Karpas-422 (cell line): ENCODE results near the gene LYG1. TPM values are rescaled to one million over a fixed set of nuclear protein-coding genes. Genes with fewer than 3 reads are reported as not detected.
A peak's percentile ranks its signal among the peaks of the same experiment; 100 is the strongest.
"Not testable (repeated sequence)": the region's sequence is repeated elsewhere in the genome, so short reads cannot be mapped to it uniquely, and the experiment has no call there.

Experiments
- DNase-seq: peaks from one replicate; pipeline ENCODE4 v3.0.0-alpha.2; 2015
- H2AFZ ChIP-seq: fragments of 200-600 bp; sonication (generic); 2 replicates; pipeline ENCODE4 v1.6.1; 2014; ENCODE audit warnings: antibody characterized with exemption, low read length, mixed read lengths
- H3K27ac ChIP-seq: fragments of 200-600 bp; sonication (generic); 2 replicates; pipeline ENCODE4 v1.5.1; 2014; ENCODE audit warnings: mild to moderate bottlenecking, low read length, moderate library complexity
- H3K27me3 ChIP-seq: fragments of 200-600 bp; sonication (generic); 2 replicates; pipeline ENCODE4 v1.6.1; 2014; ENCODE audit warnings: low read length, mixed read lengths
- H3K36me3 ChIP-seq: fragments of 200-600 bp; sonication (generic); 2 replicates; pipeline ENCODE4 v1.6.1; 2014; ENCODE audit warnings: low read length, mixed read lengths; ENCODE audit not compliant: insufficient read depth
- H3K4me1 ChIP-seq: fragments of 200-600 bp; sonication (generic); 2 replicates; pipeline ENCODE4 v1.6.1; 2014; ENCODE audit warnings: mild to moderate bottlenecking, low read length, mixed read lengths
- H3K4me2 ChIP-seq: fragments of 200-600 bp; sonication (generic); 2 replicates; pipeline ENCODE4 v1.6.1; 2014; ENCODE audit warnings: low read length, low read depth, mild to moderate bottlenecking; ENCODE audit not compliant: poor library complexity, severe bottlenecking
- H3K4me3 ChIP-seq: fragments of 200-600 bp; sonication (generic); 2 replicates; pipeline ENCODE4 v1.5.1; 2014; ENCODE audit warnings: mild to moderate bottlenecking, antibody characterized with exemption, low read length, mixed read lengths
- H3K79me2 ChIP-seq: fragments of 200-600 bp; sonication (generic); 2 replicates; pipeline ENCODE4 v1.6.1; 2014; ENCODE audit warnings: mild to moderate bottlenecking, low read length, mixed read lengths
- H3K9ac ChIP-seq: fragments of 200-600 bp; sonication (generic); 2 replicates; pipeline ENCODE4 v1.6.0; 2014; ENCODE audit warnings: low read length
- H3K9me2 ChIP-seq: fragments of 200-600 bp; sonication (generic), shearing (Covaris generic); replicated peaks from 2 replicates; pipeline ENCODE4 v1.6.0; 2014; ENCODE audit warnings: mild to moderate bottlenecking, low read length, moderate library complexity; ENCODE audit not compliant: insufficient read depth
- H3K9me3 ChIP-seq: fragments of 300-700, 200-600 bp; sonication (generic); 2 replicates; pipeline ENCODE4 v1.6.1; 2014; ENCODE audit warnings: low read length, mixed read lengths
- H4K20me1 ChIP-seq: fragments of 200-600 bp; sonication (generic); 2 replicates; pipeline ENCODE4 v1.6.1; 2014; ENCODE audit warnings: mild to moderate bottlenecking, antibody characterized with exemption, low read length, low read depth; ENCODE audit not compliant: insufficient read depth
- total RNA-seq: library from RNA; depleted of rRNA; stranded (reverse); fragments of >200 nt; shearing (Covaris generic); gene quantifications from 2 replicates; pipeline ENCODE4 v1.2.3, GENCODE V29; 2014; ENCODE audit warnings: low replicate concordance

LYG1 gene
- total RNA-seq, 1 experiment from 2014 or later, result 2.4 TPM

DNA sequence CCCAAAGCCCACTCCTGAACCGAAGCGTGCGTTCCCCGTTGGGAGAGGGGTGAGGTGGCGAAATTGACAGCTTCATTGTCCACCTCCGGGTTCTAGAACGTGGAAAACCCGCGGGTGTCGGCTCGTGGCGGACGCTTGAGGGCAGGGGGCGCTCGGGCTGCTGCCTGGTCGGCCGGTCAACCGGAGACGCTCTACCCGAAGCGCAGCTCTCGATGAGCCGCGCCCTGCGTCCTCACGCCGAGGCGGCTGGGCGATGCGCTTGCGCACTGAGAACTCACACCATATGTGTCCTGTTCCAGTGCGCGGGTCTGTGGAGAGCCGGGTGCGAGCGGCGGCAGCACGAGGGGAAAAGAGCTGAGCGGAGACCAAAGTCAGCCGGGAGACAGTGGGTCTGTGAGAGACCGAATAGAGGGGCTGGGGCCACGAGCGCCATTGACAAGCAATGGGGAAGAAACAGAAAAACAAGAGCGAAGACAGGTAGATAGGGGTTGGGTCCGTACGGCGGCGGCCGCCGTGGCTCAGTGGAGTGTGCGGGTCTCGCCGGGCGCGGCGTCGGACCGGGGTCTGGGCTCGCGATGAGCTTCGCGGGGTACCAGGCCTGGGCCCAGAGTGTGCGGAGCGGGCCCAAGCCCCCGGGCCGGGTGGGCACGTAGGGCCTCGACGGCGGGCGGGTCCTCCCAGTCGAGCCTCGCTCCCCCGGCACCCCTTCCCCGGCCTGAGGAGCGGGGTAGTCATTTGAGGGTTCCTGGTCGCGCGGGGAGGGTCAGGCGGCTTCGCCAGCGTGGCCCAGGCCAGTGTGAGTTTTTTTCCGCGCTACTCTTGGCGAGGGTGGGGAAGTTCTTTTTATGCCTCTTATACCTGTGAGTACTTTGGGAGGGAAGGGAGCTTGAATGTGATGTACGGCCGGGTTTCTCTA is 36.4 kb upstream of the LYG1 start, which contains the start of gene EIF5B:
Gene EIF5B, plus strand, starts transcription at position 277 of the 916 bp plus-strand sequence. Its CDS starts 166 bp downstream, at position 443.
- H3K27ac ChIP-seq, result peak within 1 kb of the TSS; percentile 93
- peaks cover 89% of the 10 kb centered on the region for H3K79me2 ChIP-seq
- peak within 1 kb of the TSS; percentile 98 for H2AFZ ChIP-seq
- H3K4me2 ChIP-seq, result peak within 1 kb of the TSS; percentile 95
- peaks cover 14% of the 10 kb centered on the region for H3K36me3 ChIP-seq
- peaks cover 60% of the 10 kb centered on the region for H3K4me1 ChIP-seq
- H4K20me1 ChIP-seq, result peaks cover 54% of the 10 kb centered on the region
- H3K27me3 ChIP-seq, result no peaks in the 10 kb centered on the region
- H3K9me3 ChIP-seq, result no peaks in the 10 kb centered on the region
- H3K9ac ChIP-seq, result peak within 1 kb of the TSS; percentile 95
- peak; percentile 98 for DNase-seq
- peak within 1 kb of the TSS; percentile 94 for H3K4me3 ChIP-seq
- H3K9me2 ChIP-seq, result no peaks in the 10 kb centered on the region

GRCh38 chr2:99336804-99337112 is 35.8 kb upstream of the LYG1 start:
- Histone ChIP-seq H3K9me2 (no peaks in the 10 kb centered on the region), H3K4me1 (peaks cover 56% of the 10 kb centered on the region), H3K36me3 (peaks cover 20% of the 10 kb centered on the region), H3K9ac (peak overlapping the region; percentile 95), H4K20me1 (peaks cover 49% of the 10 kb centered on the region), H3K27me3 (no peaks in the 10 kb centered on the region), H3K9me3 (no peaks in the 10 kb centered on the region), H2AFZ (peak overlapping the region; percentile 98), H3K4me2 (peak overlapping the region; percentile 95), H3K79me2 (peaks cover 89% of the 10 kb centered on the region), H3K4me3 (peak overlapping the region; percentile 94), H3K27ac (peak overlapping the region; percentile 93)
- DNase-seq, result no peak

DNA sequence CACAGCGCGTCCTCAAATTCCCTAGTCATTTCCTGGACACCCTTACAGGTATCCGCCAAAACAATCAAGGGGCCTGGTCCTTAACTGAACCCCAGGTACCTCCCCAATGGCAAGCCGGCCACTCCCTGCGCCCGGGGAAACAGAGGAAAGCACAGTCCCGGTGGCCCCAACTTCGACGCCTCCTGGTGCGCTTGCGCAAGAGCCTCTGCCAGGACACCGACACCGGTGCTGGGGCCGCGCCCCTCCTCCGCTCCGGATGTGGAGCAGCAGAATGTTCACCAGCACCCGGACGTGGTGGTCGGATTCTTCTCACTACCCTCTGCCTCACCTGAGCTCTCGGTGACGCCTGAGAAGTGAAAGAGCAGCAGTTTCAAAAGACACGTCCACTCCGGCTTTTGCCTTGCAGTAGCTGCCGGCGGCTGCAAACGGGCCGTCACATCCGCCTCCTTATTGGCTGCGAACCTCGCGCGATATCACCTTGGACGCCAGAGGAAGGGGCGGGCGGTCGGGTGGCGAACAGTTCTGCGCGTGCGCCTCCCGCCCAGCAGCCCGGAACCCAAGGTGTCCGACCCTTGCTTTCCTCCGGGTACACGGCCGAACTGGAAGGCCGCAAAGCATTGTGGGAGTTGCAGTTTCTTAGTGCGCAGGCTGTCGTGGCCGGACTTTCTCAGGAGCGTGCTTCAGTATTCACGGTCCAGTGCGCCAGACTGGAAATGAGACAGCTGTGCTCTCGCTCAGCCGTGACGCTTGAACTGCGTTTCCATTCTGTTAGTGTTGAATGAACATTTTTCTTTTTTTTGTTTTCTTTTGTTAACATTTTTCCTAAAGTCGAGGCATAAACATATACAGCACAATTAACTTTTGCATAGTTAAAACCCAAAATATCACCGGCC is 35.2 kb upstream of the LYG1 start, which contains the start of gene TXNDC9:
Gene TXNDC9, minus strand, starts transcription at position 423 of the 893 bp plus-strand sequence. CDS start 3,123 bp downstream, outside the sequence.
- DNase-seq, result peak; percentile 100
- Histone ChIP-seq H3K4me2 (peak within 1 kb of the TSS; percentile 95), H3K4me3 (peak within 1 kb of the TSS; percentile 94)

GRCh38 chr2:99325384-99325783 is 24.4 kb upstream of the LYG1 start:
- Histone ChIP-seq H3K27ac (no peak overlapping the region), H4K20me1 (0 out of 2 replicates have a peak, but pooled peaks cover 5% of the 10 kb centered on the region), H3K9me3 (no peaks in the 10 kb centered on the region), H3K9me2 (no peaks in the 10 kb centered on the region), H3K79me2 (peaks cover 40% of the 10 kb centered on the region), H3K36me3 (peaks cover 70% of the 10 kb centered on the region), H3K4me1 (no peaks in the 10 kb centered on the region), H3K4me3 (no peak overlapping the region), H3K9ac (no peak overlapping the region), H3K27me3 (no peaks in the 10 kb centered on the region), H3K4me2 (no peak overlapping the region), H2AFZ (no peak overlapping the region)
- DNase-seq, result no peak

More for the DNA sequence above, 35.2 kb upstream of the LYG1 start, which contains the start of gene TXNDC9:
- Histone ChIP-seq H2AFZ (peak within 1 kb of the TSS; percentile 98), H3K9me3 (no peaks in the 10 kb centered on the region), H3K4me1 (peaks cover 52% of the 10 kb centered on the region), H3K79me2 (peaks cover 89% of the 10 kb centered on the region), H3K27ac (peak within 1 kb of the TSS; percentile 93), H3K27me3 (no peaks in the 10 kb centered on the region), H3K9ac (peak within 1 kb of the TSS; percentile 95), H4K20me1 (peaks cover 44% of the 10 kb centered on the region), H3K9me2 (no peaks in the 10 kb centered on the region), H3K36me3 (peaks cover 23% of the 10 kb centered on the region)

DNA sequence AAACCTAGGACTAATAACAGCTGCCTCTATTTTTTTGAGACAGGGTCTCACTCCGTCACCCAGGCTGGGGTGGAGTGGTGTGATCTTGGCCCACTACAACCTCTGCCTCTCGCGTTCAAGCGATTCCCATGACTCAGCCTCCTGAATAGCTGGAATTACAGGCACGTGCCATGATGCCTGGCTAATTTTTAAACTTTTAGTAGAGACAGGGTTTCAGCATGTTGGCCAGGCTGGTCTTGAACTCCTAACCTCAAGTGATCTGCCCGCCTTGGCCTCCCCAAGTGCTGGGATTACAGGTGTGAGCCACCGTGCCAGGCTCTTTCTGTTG is 16.8 kb upstream of the LYG1 start:
- H3K9ac ChIP-seq, H2AFZ ChIP-seq, H3K9me3 ChIP-seq, H3K4me2 ChIP-seq, H3K27ac ChIP-seq, H4K20me1 ChIP-seq, DNase-seq, H3K27me3 ChIP-seq, H3K4me1 ChIP-seq, H3K4me3 ChIP-seq, H3K9me2 ChIP-seq: not testable (repeated sequence)
- peaks cover 36% of the 10 kb centered on the region for H3K79me2 ChIP-seq
- peaks cover 50% of the 10 kb centered on the region for H3K36me3 ChIP-seq

GRCh38 chr2:99317161-99317872 is 16.3 kb upstream of the LYG1 start:
- H3K9me3 ChIP-seq, result no peaks in the 10 kb centered on the region
- no peak overlapping the region for H3K9ac ChIP-seq
- DNase-seq, result no peak
- H3K4me2 ChIP-seq, result no peak overlapping the region
- no peaks in the 10 kb centered on the region for H3K9me2 ChIP-seq
- H3K4me1 ChIP-seq, result no peaks in the 10 kb centered on the region
- H3K27ac ChIP-seq, result no peak overlapping the region
- H3K4me3 ChIP-seq, result no peak overlapping the region
- H3K27me3 ChIP-seq, result no peaks in the 10 kb centered on the region
- peaks cover 36% of the 10 kb centered on the region for H3K79me2 ChIP-seq
- no peak overlapping the region for H2AFZ ChIP-seq
- H3K36me3 ChIP-seq, result peaks cover 47% of the 10 kb centered on the region
- H4K20me1 ChIP-seq, result no peaks in the 10 kb centered on the region

DNA sequence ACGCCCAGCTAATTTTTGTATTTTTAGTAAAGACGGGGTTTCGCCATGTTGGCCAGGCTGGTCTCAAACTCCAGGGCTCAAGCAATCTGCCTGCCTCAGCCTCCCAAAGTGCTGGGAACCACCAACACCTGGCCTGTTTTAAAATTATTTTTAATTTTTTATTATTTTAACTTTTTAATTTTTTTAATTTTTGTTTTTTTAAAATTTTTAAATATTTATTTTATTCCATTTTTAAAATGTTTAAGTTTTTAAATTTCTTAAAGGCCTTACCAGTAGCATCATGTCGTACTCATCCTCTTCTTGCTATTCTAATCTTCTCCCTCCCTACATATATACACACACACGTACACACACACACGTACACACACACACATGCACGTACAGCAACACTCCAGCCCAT is 1.4 kb downstream of the LYG1 start:
- Histone ChIP-seq H3K79me2 (peaks cover 4% of the 10 kb centered on the region), H3K4me3 (no peak overlapping the region), H3K4me2 (no peak overlapping the region), H3K4me1 (peaks cover 9% of the 10 kb centered on the region), H2AFZ (no peak overlapping the region), H3K9me3 (no peaks in the 10 kb centered on the region), H4K20me1 (no peaks in the 10 kb centered on the region), H3K36me3 (no peaks in the 10 kb centered on the region), H3K9me2 (no peaks in the 10 kb centered on the region), H3K9ac (no peak overlapping the region), H3K27ac (no peak overlapping the region), H3K27me3 (no peaks in the 10 kb centered on the region)
- no peak for DNase-seq
